GM19395 (cell line): ENCODE measurements around the gene USP17L5.
"Not testable (repeated sequence)": the region's sequence is repeated elsewhere in the genome, so short reads cannot be mapped to it uniquely, and the experiment has no call there.

Source experiments
- ATAC-seq: cut with Tn5 transposase; IDR thresholded peaks from one replicate; pipeline ENCODE4 v1.9.1; 2021; ENCODE audit warnings: mild to moderate bottlenecking, moderate library complexity; ENCODE audit not compliant: unreplicated experiment

USP17L5 gene, protein sequence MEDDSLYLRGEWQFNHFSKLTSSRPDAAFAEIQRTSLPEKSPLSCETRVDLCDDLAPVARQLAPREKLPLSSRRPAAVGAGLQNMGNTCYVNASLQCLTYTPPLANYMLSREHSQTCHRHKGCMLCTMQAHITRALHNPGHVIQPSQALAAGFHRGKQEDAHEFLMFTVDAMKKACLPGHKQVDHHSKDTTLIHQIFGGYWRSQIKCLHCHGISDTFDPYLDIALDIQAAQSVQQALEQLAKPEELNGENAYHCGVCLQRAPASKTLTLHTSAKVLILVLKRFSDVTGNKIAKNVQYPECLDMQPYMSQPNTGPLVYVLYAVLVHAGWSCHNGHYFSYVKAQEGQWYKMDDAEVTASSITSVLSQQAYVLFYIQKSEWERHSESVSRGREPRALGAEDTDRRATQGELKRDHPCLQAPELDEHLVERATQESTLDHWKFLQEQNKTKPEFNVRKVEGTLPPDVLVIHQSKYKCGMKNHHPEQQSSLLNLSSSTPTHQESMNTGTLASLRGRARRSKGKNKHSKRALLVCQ

DNA sequence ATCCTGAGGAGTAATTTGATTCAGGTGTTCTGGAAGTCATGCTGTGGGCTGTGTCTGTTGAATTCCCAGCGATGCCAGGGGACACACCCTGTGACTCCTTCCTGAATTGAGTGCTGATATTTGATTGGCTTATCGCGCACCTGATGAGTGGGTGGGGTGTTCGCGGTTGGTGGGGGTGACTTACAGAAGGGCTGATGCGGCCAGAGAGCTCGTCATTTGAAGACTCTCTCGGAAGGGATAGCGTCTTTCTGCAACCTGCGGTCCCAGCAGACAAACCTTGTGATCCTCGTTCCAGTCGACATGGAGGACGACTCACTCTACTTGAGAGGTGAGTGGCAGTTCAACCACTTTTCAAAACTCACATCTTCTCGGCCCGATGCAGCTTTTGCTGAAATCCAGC, at the start of gene USP17L5:
TSS of gene USP17L5 (plus strand) at position 301 of the 400 bp plus-strand sequence. CDS start at position 301, 0 bp downstream.
- not testable (repeated sequence) for ATAC-seq

GRCh38 chr4:9324191-9324590, 15.0 kb upstream of the USP17L5 start:
- not testable (repeated sequence) for ATAC-seq

DNA sequence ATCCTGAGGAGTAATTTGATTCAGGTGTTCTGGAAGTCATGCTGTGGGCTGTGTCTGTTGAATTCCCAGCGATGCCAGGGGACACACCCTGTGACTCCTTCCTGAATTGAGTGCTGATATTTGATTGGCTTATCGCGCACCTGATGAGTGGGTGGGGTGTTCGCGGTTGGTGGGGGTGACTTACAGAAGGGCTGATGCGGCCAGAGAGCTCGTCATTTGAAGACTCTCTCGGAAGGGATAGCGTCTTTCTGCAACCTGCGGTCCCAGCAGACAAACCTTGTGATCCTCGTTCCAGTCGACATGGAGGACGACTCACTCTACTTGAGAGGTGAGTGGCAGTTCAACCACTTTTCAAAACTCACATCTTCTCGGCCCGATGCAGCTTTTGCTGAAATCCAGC, 14.3 kb upstream of the USP17L5 start, which contains the start of gene USP17L24:
TSS of gene USP17L24 (plus strand) at position 301 of the 400 bp plus-strand sequence. CDS start at position 301, 0 bp downstream.
- ATAC-seq, result not testable (repeated sequence)

DNA sequence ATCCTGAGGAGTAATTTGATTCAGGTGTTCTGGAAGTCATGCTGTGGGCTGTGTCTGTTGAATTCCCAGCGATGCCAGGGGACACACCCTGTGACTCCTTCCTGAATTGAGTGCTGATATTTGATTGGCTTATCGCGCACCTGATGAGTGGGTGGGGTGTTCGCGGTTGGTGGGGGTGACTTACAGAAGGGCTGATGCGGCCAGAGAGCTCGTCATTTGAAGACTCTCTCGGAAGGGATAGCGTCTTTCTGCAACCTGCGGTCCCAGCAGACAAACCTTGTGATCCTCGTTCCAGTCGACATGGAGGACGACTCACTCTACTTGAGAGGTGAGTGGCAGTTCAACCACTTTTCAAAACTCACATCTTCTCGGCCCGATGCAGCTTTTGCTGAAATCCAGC, 9.6 kb upstream of the USP17L5 start, which contains the start of gene USP17L25:
TSS of gene USP17L25 (plus strand) at position 301 of the 400 bp plus-strand sequence. CDS start at position 301, 0 bp downstream.
- ATAC-seq, result not testable (repeated sequence)

DNA sequence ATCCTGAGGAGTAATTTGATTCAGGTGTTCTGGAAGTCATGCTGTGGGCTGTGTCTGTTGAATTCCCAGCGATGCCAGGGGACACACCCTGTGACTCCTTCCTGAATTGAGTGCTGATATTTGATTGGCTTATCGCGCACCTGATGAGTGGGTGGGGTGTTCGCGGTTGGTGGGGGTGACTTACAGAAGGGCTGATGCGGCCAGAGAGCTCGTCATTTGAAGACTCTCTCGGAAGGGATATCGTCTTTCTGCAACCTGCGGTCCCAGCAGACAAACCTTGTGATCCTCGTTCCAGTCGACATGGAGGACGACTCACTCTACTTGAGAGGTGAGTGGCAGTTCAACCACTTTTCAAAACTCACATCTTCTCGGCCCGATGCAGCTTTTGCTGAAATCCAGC, 4.8 kb upstream of the USP17L5 start, which contains the start of gene USP17L26:
TSS of gene USP17L26 (plus strand) at position 301 of the 400 bp plus-strand sequence. CDS start at position 301, 0 bp downstream.
- ATAC-seq, result not testable (repeated sequence)

GRCh38 chr4:9343848-9344247, 4.6 kb downstream of the USP17L5 start, which contains the start of gene USP17L27:
TSS of gene USP17L27 (plus strand) at chr4:9344148. CDS start at chr4:9344148, 0 bp downstream.
- not testable (repeated sequence) for ATAC-seq

GRCh38 chr4:9348593-9348992, 9.4 kb downstream of the USP17L5 start, which contains the start of gene USP17L28:
TSS of gene USP17L28 (plus strand) at chr4:9348893. CDS start at chr4:9348893, 0 bp downstream.
- ATAC-seq, result not testable (repeated sequence)

DNA sequence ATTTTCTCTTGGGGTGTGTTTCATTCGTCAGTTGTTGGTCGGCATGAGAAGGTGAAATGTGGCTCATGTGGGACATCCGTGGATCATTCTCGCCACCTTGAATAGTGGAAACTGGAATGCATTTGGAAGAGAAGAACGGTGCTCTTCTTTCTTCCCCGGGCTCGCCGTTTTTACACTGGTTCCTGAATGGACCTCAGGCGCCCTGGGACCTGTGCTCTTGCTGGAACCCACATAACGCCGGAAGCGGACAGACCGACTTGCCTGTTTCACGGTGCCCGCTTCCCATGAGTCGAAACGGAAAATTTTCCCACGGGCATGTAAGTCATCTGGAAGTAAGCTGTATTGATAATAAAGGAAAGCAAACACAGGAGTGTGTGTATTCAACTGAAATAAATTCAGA, 11.7 kb downstream of the USP17L5 start:
- not testable (repeated sequence) for ATAC-seq

DNA sequence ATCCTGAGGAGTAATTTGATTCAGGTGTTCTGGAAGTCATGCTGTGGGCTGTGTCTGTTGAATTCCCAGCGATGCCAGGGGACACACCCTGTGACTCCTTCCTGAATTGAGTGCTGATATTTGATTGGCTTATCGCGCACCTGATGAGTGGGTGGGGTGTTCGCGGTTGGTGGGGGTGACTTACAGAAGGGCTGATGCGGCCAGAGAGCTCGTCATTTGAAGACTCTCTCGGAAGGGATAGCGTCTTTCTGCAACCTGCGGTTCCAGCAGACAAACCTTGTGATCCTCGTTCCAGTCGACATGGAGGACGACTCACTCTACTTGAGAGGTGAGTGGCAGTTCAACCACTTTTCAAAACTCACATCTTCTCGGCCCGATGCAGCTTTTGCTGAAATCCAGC, 14.1 kb downstream of the USP17L5 start, which contains the start of gene USP17L29:
TSS of gene USP17L29 (plus strand) at position 301 of the 400 bp plus-strand sequence. CDS start at position 301, 0 bp downstream.
- not testable (repeated sequence) for ATAC-seq

DNA sequence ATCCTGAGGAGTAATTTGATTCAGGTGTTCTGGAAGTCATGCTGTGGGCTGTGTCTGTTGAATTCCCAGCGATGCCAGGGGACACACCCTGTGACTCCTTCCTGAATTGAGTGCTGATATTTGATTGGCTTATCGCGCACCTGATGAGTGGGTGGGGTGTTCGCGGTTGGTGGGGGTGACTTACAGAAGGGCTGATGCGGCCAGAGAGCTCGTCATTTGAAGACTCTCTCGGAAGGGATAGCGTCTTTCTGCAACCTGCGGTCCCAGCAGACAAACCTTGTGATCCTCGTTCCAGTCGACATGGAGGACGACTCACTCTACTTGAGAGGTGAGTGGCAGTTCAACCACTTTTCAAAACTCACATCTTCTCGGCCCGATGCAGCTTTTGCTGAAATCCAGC, 23.6 kb downstream of the USP17L5 start, which contains the start of gene USP17L30:
TSS of gene USP17L30 (plus strand) at position 301 of the 400 bp plus-strand sequence. CDS start at position 301, 0 bp downstream.
- not testable (repeated sequence) for ATAC-seq

DNA sequence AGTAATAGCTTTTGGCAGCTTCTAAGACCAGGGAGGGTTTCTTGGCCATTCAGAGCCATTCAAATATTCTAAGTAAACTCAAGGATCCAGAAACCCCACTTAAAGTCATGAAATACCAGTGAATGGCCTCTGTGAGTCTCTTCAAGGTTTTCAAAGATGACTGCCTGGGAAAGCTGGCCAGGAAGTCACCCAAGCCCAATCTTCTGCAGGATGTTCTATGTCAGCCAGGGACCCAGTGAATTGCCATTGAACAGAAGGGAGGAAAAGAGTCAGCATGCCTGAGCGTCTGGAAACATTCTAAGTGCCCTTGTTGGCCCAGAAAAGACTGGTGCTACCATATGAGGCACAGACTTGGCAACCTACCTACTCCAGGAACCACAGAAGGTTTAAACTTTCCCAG, 40.7 kb downstream of the USP17L5 start:
- not testable (repeated sequence) for ATAC-seq

- ATAC-seq, result not testable (repeated sequence)
These were observed 41.9 kb downstream of the USP17L5 start for GRCh38 chr4:9381012-9381534.

GRCh38 chr4:9384126-9384525, 44.9 kb downstream of the USP17L5 start:
- no peak for ATAC-seq

- ATAC-seq, result not testable (repeated sequence)
These were observed 49.8 kb downstream of the USP17L5 start for GRCh38 chr4:9389001-9389400.
